Kidney epithelial cell (primary cell): Measurements from ENCODE around the gene RCSD1. TPM values are rescaled to one million over a fixed set of nuclear protein-coding genes. Genes with fewer than 3 reads are reported as not detected.

Experiments used
- DNase-seq: peaks from one replicate; pipeline ENCODE4 v3.0.0-alpha.2; 2010; ENCODE audit warnings: low read depth
- H3K27me3 ChIP-seq: 2 replicates; pipeline ENCODE4 v1.6.0; 2011; ENCODE audit warnings: low read length; ENCODE audit not compliant: control insufficient read depth, insufficient read depth
- H3K36me3 ChIP-seq: 2 replicates; pipeline ENCODE4 v1.5.1; 2011; ENCODE audit warnings: low read length; ENCODE audit not compliant: control insufficient read depth, insufficient read depth
- H3K4me3 ChIP-seq: 2 replicates; pipeline ENCODE4 v1.5.1; 2011; ENCODE audit warnings: low read depth, mild to moderate bottlenecking, control low read depth, low read length
- CTCF ChIP-seq: IDR thresholded peaks from 2 replicates; pipeline ENCODE4 v1.5.1; 2011; ENCODE audit warnings: mild to moderate bottlenecking, moderate library complexity, low read length, control low read depth, inconsistent platforms; ENCODE audit not compliant: insufficient read depth, poor library complexity, severe bottlenecking
- total RNA-seq: library from RNA; depleted of rRNA; stranded (reverse); fragments of >200 nt; gene quantifications from 2 replicates; pipeline ENCODE4 v1.2.3, GENCODE V29; 2015

RCSD1 gene
- total RNA-seq, 1 donor from 2014 or later, result 0.21 TPM

DNA sequence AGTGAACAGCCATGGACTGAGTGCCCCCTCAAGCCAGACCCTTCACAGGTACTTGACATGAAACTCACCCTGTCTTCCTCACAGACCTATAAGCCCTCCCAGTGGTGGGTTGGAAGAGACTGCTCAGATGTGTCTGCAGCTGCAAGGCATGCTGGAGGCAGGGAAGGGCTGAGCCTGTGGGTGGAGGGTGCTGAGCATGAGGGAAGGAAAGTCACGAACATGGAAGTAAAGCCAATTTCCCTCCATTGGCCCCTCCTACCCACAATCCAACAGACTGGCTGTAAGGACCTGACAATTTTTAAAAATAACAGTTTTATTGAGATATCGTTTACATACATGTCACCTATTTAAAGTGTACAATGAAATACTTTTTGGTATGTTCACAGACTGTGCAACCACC lies 44.1 kb downstream of the RCSD1 start:
- TF ChIP-seq CTCF, result no peak
- no peaks in the 10 kb centered on the region for H3K27me3 ChIP-seq
- H3K36me3 ChIP-seq, result no peaks in the 10 kb centered on the region
- no peak overlapping the region for H3K4me3 ChIP-seq
- no peak for DNase-seq

DNA sequence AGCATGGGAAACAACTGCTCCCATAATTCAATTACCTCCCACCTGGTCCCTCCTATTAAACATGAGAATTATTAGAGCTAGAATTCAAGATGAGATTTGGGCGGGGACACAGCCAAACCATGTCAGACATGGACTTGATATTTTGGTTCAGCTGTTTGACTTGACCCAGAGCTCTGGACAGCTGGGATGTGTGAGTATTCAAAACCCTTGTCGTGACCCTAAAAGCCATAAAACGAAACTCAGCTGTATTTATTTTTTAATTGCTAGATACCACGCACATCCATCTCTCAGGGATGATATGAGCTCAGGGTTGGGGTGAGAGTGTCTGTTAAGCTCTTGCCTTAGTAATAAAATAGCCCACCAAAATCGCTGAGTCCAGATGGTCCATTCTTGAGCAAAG lies 45.4 kb downstream of the RCSD1 start:
- no peak for DNase-seq
- no peak overlapping the region for H3K4me3 ChIP-seq
- no peak for TF ChIP-seq CTCF
- H3K27me3 ChIP-seq, result no peaks in the 10 kb centered on the region
- H3K36me3 ChIP-seq, result no peaks in the 10 kb centered on the region

DNA sequence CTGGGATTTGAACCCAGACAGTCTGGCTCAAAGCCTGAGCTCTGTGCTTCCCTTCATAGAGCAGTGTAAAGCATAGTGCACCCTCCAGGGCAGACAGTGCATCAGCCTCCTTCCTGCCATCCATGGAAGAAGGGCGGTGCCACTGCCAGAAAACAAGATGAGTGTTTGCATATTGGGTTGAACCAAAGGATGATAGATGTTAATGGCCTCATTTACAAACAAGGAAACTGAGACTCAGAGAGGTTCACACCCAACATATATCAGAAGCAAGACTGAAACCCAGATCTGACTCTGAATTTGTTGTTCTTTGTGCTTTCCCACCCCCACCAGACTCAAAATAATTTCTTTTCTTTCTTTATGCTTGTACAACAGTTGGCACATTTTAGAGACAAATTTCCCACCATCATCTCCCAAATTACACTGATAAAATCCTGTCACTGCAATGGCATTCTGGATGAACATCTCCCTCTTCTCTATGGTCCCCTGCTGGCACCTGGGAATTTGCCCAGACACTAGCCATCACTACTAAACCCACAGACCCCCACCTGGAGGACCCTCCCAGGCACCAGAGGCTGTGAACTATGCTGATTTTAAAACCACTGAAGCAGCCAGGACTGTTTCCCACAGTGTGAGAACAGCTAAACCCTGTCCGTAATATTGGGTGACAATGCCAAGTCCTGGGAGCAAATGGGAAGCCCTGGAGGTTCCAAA lies 46.3 kb downstream of the RCSD1 start:
- DNase-seq, result no peak
- no peaks in the 10 kb centered on the region for H3K36me3 ChIP-seq
- no peaks in the 10 kb centered on the region for H3K27me3 ChIP-seq
- no peak overlapping the region for H3K4me3 ChIP-seq
- no peak for TF ChIP-seq CTCF

DNA sequence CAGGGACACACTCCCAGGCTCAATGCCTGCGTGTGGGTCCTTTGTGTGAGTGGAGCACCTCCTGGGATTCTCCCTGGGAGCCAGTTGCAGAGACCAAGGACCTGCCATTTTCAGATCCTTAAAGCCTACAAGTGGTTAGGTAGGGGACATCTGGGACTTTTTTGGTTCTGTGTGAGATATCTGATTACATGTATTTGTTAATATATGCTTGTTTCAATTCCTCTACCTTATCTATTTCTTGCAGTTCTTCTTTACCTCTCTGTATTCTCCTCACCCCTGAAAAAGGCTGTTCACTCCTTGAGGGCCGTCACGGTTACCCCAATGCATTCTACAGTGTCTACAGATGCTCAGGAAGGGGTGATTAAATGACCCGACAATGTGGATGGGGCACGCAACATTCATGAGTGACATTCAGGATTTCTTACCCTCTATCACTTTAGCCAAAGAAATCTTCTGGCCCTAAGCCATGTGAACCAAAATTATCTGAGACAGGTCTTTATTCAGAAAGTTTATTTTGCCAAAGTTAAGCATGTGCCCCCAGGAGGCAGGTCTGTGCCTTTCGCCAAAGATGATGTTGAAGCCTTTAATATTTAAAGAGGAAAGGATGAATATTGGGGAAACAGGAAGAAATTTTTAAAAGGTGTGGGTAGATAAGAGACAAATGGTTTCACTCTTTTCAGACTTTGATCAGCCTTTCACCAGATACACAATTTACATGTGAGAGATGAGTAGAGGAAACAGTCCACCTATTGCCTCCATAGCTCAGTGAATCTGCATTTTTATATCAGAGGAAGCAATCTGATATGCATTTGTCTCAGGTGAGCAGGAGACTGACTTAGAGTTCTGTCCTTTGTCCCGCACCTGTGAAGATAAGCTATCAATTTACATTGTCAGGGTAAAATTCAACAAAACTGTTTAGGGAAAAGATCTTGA lies 47.1 kb downstream of the RCSD1 start:
- no peaks in the 10 kb centered on the region for H3K36me3 ChIP-seq
- TF ChIP-seq CTCF, result no peak
- H3K27me3 ChIP-seq, result no peaks in the 10 kb centered on the region
- DNase-seq, result no peak
- H3K4me3 ChIP-seq, result no peak overlapping the region

DNA sequence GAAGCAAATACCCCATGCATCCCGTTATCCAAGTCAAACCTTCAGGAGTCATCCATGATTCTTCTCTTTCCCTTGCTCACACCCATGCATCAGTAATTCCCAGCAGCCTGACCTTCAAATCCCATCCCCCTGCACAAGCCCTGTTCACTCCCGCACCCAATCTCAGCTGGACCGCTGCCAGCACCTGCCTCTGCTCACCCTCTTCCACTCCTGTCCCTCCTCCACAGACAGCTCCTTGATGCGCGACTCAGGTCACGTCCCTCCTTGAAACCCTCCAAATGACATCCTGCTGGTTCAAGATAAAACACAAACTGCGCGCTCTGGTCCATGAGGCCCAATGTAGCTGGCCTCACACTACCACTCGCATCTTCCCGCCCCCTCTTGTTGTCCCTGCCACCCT lies 48.4 kb downstream of the RCSD1 start:
- DNase-seq, result no peak
- no peak overlapping the region for H3K4me3 ChIP-seq
- no peaks in the 10 kb centered on the region for H3K27me3 ChIP-seq
- TF ChIP-seq CTCF, result no peak
- H3K36me3 ChIP-seq, result no peaks in the 10 kb centered on the region

DNA sequence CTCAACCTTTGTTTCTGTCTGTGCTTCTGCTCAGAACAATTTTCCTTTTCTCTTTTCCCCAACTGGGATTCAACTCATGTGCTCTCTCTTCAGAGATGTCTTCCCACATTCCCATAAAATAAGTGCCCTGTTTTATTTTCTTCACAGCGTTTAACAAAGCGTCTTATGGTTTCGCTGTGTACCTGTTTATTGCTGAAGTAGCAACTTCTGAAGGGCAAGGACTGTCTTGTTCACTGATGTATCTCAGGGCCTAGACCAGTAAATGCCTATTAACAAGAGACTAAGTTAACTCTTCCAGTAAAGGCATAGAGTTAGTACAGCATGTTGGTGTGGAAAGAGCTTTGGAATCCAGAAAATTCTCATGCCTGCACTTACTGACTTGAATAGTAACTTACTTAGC lies 48.8 kb downstream of the RCSD1 start:
- DNase-seq, result no peak
- TF ChIP-seq CTCF, result no peak
- Histone ChIP-seq H3K27me3 (no peaks in the 10 kb centered on the region), H3K36me3 (no peaks in the 10 kb centered on the region), H3K4me3 (no peak overlapping the region)
